HepG2 (cell line): Measurements from ENCODE around the gene CD200. TPM values are rescaled to one million over a fixed set of nuclear protein-coding genes. Genes with fewer than 3 reads are reported as not detected.

Experiments used
- ATAC-seq: fragments of 200-7000 bp; cut with Tn5 transposase; 3 replicates; pipeline ENCODE4 v1.9.1; 2020; ENCODE audit warnings: mild to moderate bottlenecking, moderate library complexity
- BruUV-seq: library from RNA; stranded (reverse); fragments of 400-500 nt; replicated peaks from 2 replicates; lab custom pipeline; 2021; lab: Mats Ljungman, UMichigan
- CTCF ChIA-PET: fragments of 300-600 bp; formaldehyde crosslinking; extraction: SDS; loops from one replicate; lab custom pipeline; 2021; ENCODE audit warnings: low total read pairs, inconsistent platforms, low intra/inter-chr PET ratio; lab: Yijun Ruan, JAX
- POLR2A ChIA-PET: fragments of 350-600 bp; sonication (Branson Sonifier 250); formaldehyde crosslinking; loops from one replicate; lab custom pipeline; 2020; ENCODE audit warnings: antibody characterized with exemption, inconsistent platforms; lab: Yijun Ruan, JAX
- DNase-seq: peaks from one replicate; pipeline ENCODE4 v3.0.0-alpha.2; 2015; ENCODE audit warnings: low spot score
- FAIRE-seq: peaks from 3 replicates; lab custom pipeline; 2011; peaks lifted over from hg19 to GRCh38; lab: Jason Lieb, UNC
- H2AFZ ChIP-seq: one replicate; pipeline ENCODE4 v1.6.1; 2011; ENCODE audit warnings: low read length, inconsistent platforms
- H3K27ac ChIP-seq: fragments of 300-600 bp; 3 replicates; pipeline ENCODE4 v1.8.0; 2011; ENCODE audit warnings: mixed run types, mild to moderate bottlenecking, mixed read lengths, low read length, inconsistent platforms; ENCODE audit not compliant: insufficient read depth; ENCODE audit errors: extremely low read length
- H3K27me3 ChIP-seq, 2 experiments: fragments of 200-600 bp in 1 of 2; 2 replicates in 1 of 2; 3 replicates in 1 of 2; pipeline versions ENCODE4 v1.6.0 to v1.8.0; 2011; ENCODE audit warnings: low read length in 2 of 2, mild to moderate bottlenecking in 2 of 2, moderate library complexity in 2 of 2, inconsistent platforms in 1 of 2; ENCODE audit not compliant: insufficient read depth in 2 of 2, control insufficient read depth in 1 of 2
- H3K36me3 ChIP-seq, 2 experiments: fragments of 200-600 bp in 1 of 2; replicated peaks in 1 of 2; 2 replicates in 1 of 2; 3 replicates in 1 of 2; pipeline versions ENCODE4 v1.5.1 to v1.8.0; 2011; ENCODE audit warnings: low read length in 2 of 2, inconsistent platforms in 1 of 2; ENCODE audit not compliant: insufficient read depth in 2 of 2, control insufficient read depth in 1 of 2
- H3K4me1 ChIP-seq: 2 replicates; pipeline ENCODE4 v1.5.1; 2012; ENCODE audit warnings: low read length, inconsistent platforms; ENCODE audit not compliant: insufficient read depth
- H3K4me2 ChIP-seq: 2 replicates; pipeline ENCODE4 v1.6.0; 2011; ENCODE audit warnings: low read depth, low read length, inconsistent platforms
- H3K4me3 ChIP-seq, 3 experiments: fragments of 200-600 bp in 1 of 3; sonication (generic), shearing (Covaris generic) in 1 of 3; replicated peaks in 1 of 3; 2 replicates each; pipeline ENCODE4 v1.5.1; 2011 to 2016; ENCODE audit warnings: low read length in 3 of 3, inconsistent platforms in 2 of 3, low read depth in 2 of 3, mild to moderate bottlenecking in 2 of 3, control low read depth in 1 of 3, mixed read lengths in 1 of 3; ENCODE audit not compliant: insufficient read depth in 1 of 3
- H3K79me2 ChIP-seq: one replicate; pipeline ENCODE4 v1.6.1; 2011; ENCODE audit warnings: low read length, inconsistent platforms; ENCODE audit not compliant: insufficient read depth
- H3K9ac ChIP-seq: 2 replicates; pipeline ENCODE4 v1.6.0; 2011; ENCODE audit warnings: mild to moderate bottlenecking, low read depth, low read length, inconsistent platforms; ENCODE audit not compliant: insufficient read depth
- H3K9me3 ChIP-seq: 2 replicates; pipeline ENCODE4 v1.5.1; 2012; ENCODE audit warnings: mild to moderate bottlenecking, low read length
- H4K20me1 ChIP-seq: 2 replicates; pipeline ENCODE4 v1.6.0; 2011; ENCODE audit warnings: inconsistent platforms, mild to moderate bottlenecking, low read length, moderate library complexity; ENCODE audit not compliant: insufficient read depth
- CEBPB ChIP-seq: IDR thresholded peaks from 2 replicates; pipeline ENCODE4 v1.6.1; 2011; ENCODE audit warnings: low read depth, low read length, improper control_type of control experiment, borderline replicate concordance
- ELF3 ChIP-seq: IDR thresholded peaks from 2 replicates; pipeline ENCODE4 v1.6.1; 2016; ENCODE audit warnings: missing genetic modification reagents, missing compliant biosample characterization
- SOX6 ChIP-seq, 2 experiments: fragments of 450-650 bp in 1 of 2; sonication (generic) in 1 of 2; formaldehyde crosslinking in 1 of 2; IDR thresholded peaks; 2 replicates each; pipeline versions ENCODE4 v1.4.0 to v1.6.1; 2017 to 2020; ENCODE audit warnings: antibody characterized with exemption in 1 of 2, mild to moderate bottlenecking in 1 of 2, missing genetic modification reagents in 1 of 2
- ZNF567 ChIP-seq: sonication (generic); formaldehyde crosslinking; IDR thresholded peaks from 2 replicates; pipeline ENCODE4 v1.8.1; 2023; ENCODE audit warnings: mild to moderate bottlenecking, missing genetic modification reagents, borderline replicate concordance
- WGBS: methylation state at CpG from one replicate; pipeline ENCODE4 v1.1.6; 2017; ENCODE audit warnings: low lambda C conversion rate; 5-methylcytosine and 5-hydroxymethylcytosine counted together
- in situ Hi-C: cut with HindIII; loops from 2 replicates; pipeline ENCODE4 v1.10.0; 2017; ENCODE audit warnings: low pct_unique_long_range_greater_than_20kb; ENCODE audit not compliant: extremely low pct_ligation_motif_present
- intact Hi-C: fragments of 100-400 bp; cut with micrococcal nuclease; formaldehyde crosslinking; loops from one replicate; pipeline ENCODE4 v1.10.0; 2022; ENCODE audit not compliant: unreplicated experiment
- polyA plus RNA-seq, 8 experiments: library from polyadenylated mRNA; depleted of rRNA in 3 of 8; stranded (reverse) in 7 of 8; unstranded in 1 of 8; fragments of >200 nt; fragmentation: Illumina TruSeq in 4 of 8; extraction: Trizol in 4 of 8; gene quantifications; 2 replicates each; pipeline versions ENCODE4 v1.2.1 to v1.2.3, GENCODE V29; 2011 to 2016; ENCODE audit warnings: low read depth in 4 of 8, missing spikeins in 1 of 8, mixed read lengths in 1 of 8; ENCODE audit not compliant: insufficient read depth in 1 of 8
- total RNA-seq, 5 experiments: library from RNA; depleted of rRNA; stranded (reverse); fragments of >200 nt; fragmentation: Illumina TruSeq; extraction: Trizol; gene quantifications; 2 replicates each; pipeline ENCODE4 v1.2.3, GENCODE V29; 2016; ENCODE audit warnings: low read depth in 1 of 5
- TF ChIP-seq, protein P1 (sequence below): sonication (generic); formaldehyde crosslinking; IDR thresholded peaks from 2 replicates; pipeline ENCODE4 v1.5.1; 2020; ENCODE audit warnings: mild to moderate bottlenecking, missing genetic modification reagents

The CD200 gene
- total and polyA plus RNA-seq, 2 of the 13 experiments (the other 11 are each of a cell fraction or from before 2014, with no cell fraction given): not detected

GRCh38 chr3:112372396-112372795 is 39.4 kb downstream of the CD200 start:
- H3K9me3 ChIP-seq: no peaks in the 10 kb centered on the region
- BruUV-seq: no TSS peak
- no peaks in the 10 kb centered on the region for H4K20me1 ChIP-seq
- CTCF ChIA-PET: no interaction called here
- no peaks in the 10 kb centered on the region for H3K27me3 ChIP-seq
- H3K4me1 ChIP-seq: no peaks in the 10 kb centered on the region
- no peak for FAIRE-seq
- no peaks in the 10 kb centered on the region for H3K36me3 ChIP-seq
- H3K4me3 ChIP-seq: no peak overlapping the region
- TF ChIP-seq SOX6 (IDR thresholded peaks at IDR 0.05) (no peak), SOX6 (CRISPR knock-in tag; IDR thresholded peaks at IDR 0.05) (no peak), CEBPB (0 out of 2 replicates have a peak, but pooled peaks have one; percentile 18), ELF3 (no peak)
- TF ChIP-seq, protein P1, sequence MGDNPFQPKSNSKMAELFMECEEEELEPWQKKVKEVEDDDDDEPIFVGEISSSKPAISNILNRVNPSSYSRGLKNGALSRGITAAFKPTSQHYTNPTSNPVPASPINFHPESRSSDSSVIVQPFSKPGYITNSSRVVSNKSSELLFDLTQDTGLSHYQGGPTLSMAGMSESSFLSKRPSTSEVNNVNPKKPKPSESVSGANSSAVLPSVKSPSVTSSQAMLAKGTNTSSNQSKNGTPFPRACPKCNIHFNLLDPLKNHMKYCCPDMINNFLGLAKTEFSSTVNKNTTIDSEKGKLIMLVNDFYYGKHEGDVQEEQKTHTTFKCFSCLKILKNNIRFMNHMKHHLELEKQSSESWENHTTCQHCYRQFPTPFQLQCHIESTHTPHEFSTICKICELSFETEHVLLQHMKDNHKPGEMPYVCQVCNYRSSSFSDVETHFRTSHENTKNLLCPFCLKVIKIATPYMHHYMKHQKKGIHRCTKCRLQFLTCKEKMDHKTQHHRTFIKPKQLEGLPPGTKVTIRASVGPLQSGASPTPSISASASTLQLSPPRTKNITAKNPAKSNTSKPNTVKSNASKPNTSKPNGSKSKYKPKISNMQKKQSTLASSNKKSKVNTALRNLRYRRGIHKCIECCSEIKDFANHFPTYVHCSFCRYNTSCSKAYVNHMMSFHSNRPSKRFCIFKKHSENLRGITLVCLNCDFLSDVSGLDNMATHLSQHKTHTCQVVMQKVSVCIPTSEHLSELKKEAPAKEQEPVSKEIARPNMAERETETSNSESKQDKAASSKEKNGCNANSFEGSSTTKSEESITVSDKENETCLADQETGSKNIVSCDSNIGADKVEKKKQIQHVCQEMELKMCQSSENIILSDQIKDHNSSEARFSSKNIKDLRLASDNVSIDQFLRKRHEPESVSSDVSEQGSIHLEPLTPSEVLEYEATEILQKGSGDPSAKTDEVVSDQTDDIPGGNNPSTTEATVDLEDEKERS (CRISPR knock-in tag): no peak
- TF ChIP-seq, all 625 proteins: peak for 1
- Histone ChIP-seq H2AFZ (no peak overlapping the region), H3K9ac (no peak overlapping the region), H3K27ac (no peak overlapping the region), H3K79me2 (no peaks in the 10 kb centered on the region), H3K4me2 (no peak overlapping the region)
- WGBS: 93% methylated on average over 1 of the region's 1 CpG
- intact Hi-C loops (no loop called here), in situ Hi-C loops (no loop called here)
- DNase-seq (no peak), ATAC-seq (no peak)
- POLR2A ChIA-PET: no interaction called here

- Histone ChIP-seq H3K9me3 (no peaks in the 10 kb centered on the region), H3K4me2 (no peak overlapping the region), H2AFZ (no peak overlapping the region), H3K27ac (no peak overlapping the region), H3K27me3 (no peaks in the 10 kb centered on the region), H3K9ac (no peak overlapping the region), H4K20me1 (no peaks in the 10 kb centered on the region)
- ATAC-seq (no peak), FAIRE-seq (no peak)
- WGBS: 3% methylated on average over 4 of the region's 4 CpGs
- POLR2A ChIA-PET: no interaction called here
- CTCF ChIA-PET: no interaction called here
- intact Hi-C loops: no loop called here
- BruUV-seq: no TSS peak
- no peak for TF ChIP-seq ZNF567 (CRISPR knock-in tag)
- TF ChIP-seq, all 625 proteins: peak for 0
- Histone ChIP-seq H3K4me1 (no peaks in the 10 kb centered on the region), H3K4me3 (no peak overlapping the region), H3K36me3 (no peaks in the 10 kb centered on the region), H3K79me2 (no peaks in the 10 kb centered on the region)
- in situ Hi-C loops: no loop called here
- no peak for DNase-seq
Observed at GRCh38 chr3:112373476-112373875, 40.5 kb downstream of the CD200 start.
